A673 (cell line): ENCODE data around the gene FRAT1. TPM values are rescaled to one million over a fixed set of nuclear protein-coding genes. Genes with fewer than 3 reads are reported as not detected.

Experiments used
- BruUV-seq: library from RNA; stranded (reverse); fragments of 400-500 nt; replicated peaks from 2 replicates; lab custom pipeline; 2021; lab: Mats Ljungman, UMichigan
- CTCF ChIA-PET: fragments of 300-600 bp; sonication (Branson Sonifier 250); formaldehyde crosslinking; loops from one replicate; lab custom pipeline; 2022; ENCODE audit warnings: antibody characterized with exemption; lab: Charles Lee
- POLR2A ChIA-PET: fragments of 300-600 bp; sonication (Branson Sonifier 250); formaldehyde crosslinking; loops from one replicate; lab custom pipeline; 2022; ENCODE audit warnings: antibody characterized with exemption; ENCODE audit not compliant: low non-redundant PET; lab: Charles Lee
- DNase-seq: peaks from one replicate; pipeline ENCODE4 v3.0.0-alpha.2; 2015; ENCODE audit warnings: low spot score
- H3K27ac ChIP-seq: fragments of 200-600 bp; sonication (generic); 2 replicates; pipeline ENCODE4 v1.5.1; 2016; ENCODE audit warnings: mixed run types, low read depth, mild to moderate bottlenecking, mixed read lengths, antibody characterized with exemption, low read length; ENCODE audit not compliant: poor library complexity, severe bottlenecking
- H3K27me3 ChIP-seq: fragments of 200-600 bp; sonication (generic); replicated peaks from 2 replicates; pipeline ENCODE4 v1.6.1; 2017; ENCODE audit warnings: mixed run types, low read depth, mild to moderate bottlenecking, mixed read lengths, antibody characterized with exemption, low read length; ENCODE audit not compliant: insufficient read depth, poor library complexity
- H3K36me3 ChIP-seq: fragments of 200-600 bp; sonication (generic); 2 replicates; pipeline ENCODE4 v1.6.1; 2016; ENCODE audit warnings: mixed run types, mild to moderate bottlenecking, mixed read lengths, antibody characterized with exemption, low read length; ENCODE audit not compliant: insufficient read depth, poor library complexity, severe bottlenecking
- H3K4me1 ChIP-seq: fragments of 200-600 bp; sonication (generic); 2 replicates; pipeline ENCODE4 v1.6.1; 2017; ENCODE audit warnings: mixed run types, mild to moderate bottlenecking, mixed read lengths, antibody characterized with exemption, low read length; ENCODE audit not compliant: insufficient read depth, poor library complexity, severe bottlenecking
- H3K4me3 ChIP-seq: fragments of 200-600 bp; sonication (generic); 2 replicates; pipeline ENCODE4 v1.5.1; 2016; ENCODE audit warnings: low read depth, mixed run types, mild to moderate bottlenecking, mixed read lengths, low read length; ENCODE audit not compliant: poor library complexity, severe bottlenecking
- H3K9me3 ChIP-seq: fragments of 200-600 bp; sonication (generic); 2 replicates; pipeline ENCODE4 v1.6.1; 2016; ENCODE audit warnings: mixed run types, low read depth, mild to moderate bottlenecking, mixed read lengths, antibody characterized with exemption, low read length; ENCODE audit not compliant: poor library complexity, severe bottlenecking
- CTCF ChIP-seq: fragments of 300-800, 200-600 bp; sonication (generic); conservative IDR thresholded peaks from 2 replicates; pipeline ENCODE4 v1.5.1; 2017; ENCODE audit warnings: low read depth, mild to moderate bottlenecking, antibody characterized with exemption, low read length, moderate library complexity, mixed read lengths
- EZH2 ChIP-seq: fragments of 200-600 bp; sonication (generic); IDR thresholded peaks from 2 replicates; pipeline ENCODE4 v1.6.1; 2017; ENCODE audit warnings: borderline replicate concordance, low read depth, mild to moderate bottlenecking, mixed read lengths, antibody characterized with exemption, low read length; ENCODE audit not compliant: poor library complexity, severe bottlenecking
- intact Hi-C: fragments of 100-400 bp; cut with micrococcal nuclease; formaldehyde crosslinking; loops from one replicate; pipeline ENCODE4 v1.10.0; 2022; ENCODE audit not compliant: unreplicated experiment
- total RNA-seq: library from RNA; stranded (reverse); gene quantifications from 2 replicates; pipeline ENCODE4 v1.2.3, GENCODE V29; 2021

The FRAT1 gene
- total RNA-seq, 1 experiment from 2014 or later, result 0.45 TPM

GRCh38 chr10:97291357-97292096 is 27.5 kb upstream of the FRAT1 start:
- Histone ChIP-seq H3K9me3 (no peaks in the 10 kb centered on the region), H3K27ac (peak overlapping the region; percentile 95), H3K4me3 (peak overlapping the region; percentile 79), H3K36me3 (peaks cover 13% of the 10 kb centered on the region), H3K4me1 (no peaks in the 10 kb centered on the region), H3K27me3 (no peaks in the 10 kb centered on the region)
- no peak for DNase-seq
- TF ChIP-seq EZH2 (no peak), CTCF (no peak)
- intact Hi-C loops, result loop anchor here (2.0 kb wide), 1 partner anchor 43 kb away; the partner anchor contains the start of gene FRAT2
- TSS peak; percentile 99 for BruUV-seq
- ChIA-PET POLR2A (no interaction called here), CTCF (interaction anchor here (0.6 kb wide), 1 partner anchor 14 kb away, joined by 4 read pairs; no protein-coding TSS in a partner anchor)

- BruUV-seq, result TSS peak; percentile 76
- POLR2A ChIA-PET, result no interaction called here
- Histone ChIP-seq H3K36me3 (peaks cover 5% of the 10 kb centered on the region), H3K9me3 (no peaks in the 10 kb centered on the region), H3K27ac (peak within 1 kb of the TSS; percentile 95), H3K4me3 (peak within 1 kb of the TSS; percentile 79), H3K27me3 (no peaks in the 10 kb centered on the region), H3K4me1 (no peaks in the 10 kb centered on the region)
- CTCF ChIA-PET, result no interaction called here
- peak; percentile 99 for DNase-seq
- TF ChIP-seq CTCF (no peak), EZH2 (no peak)
- intact Hi-C loops, result loop anchor here (2.0 kb wide), 1 partner anchor 43 kb away; the partner anchor contains the start of gene FRAT2
Observed at GRCh38 chr10:97292097-97292861, 26.8 kb upstream of the FRAT1 start, which contains the start of gene ARHGAP19. ARHGAP19 (minus strand) TSS chr10:97292637; CDS start chr10:97292627, 10 bp downstream.

GRCh38 chr10:97292862-97293198 is 26.2 kb upstream of the FRAT1 start:
- DNase-seq, result no peak
- Histone ChIP-seq H3K27me3 (no peaks in the 10 kb centered on the region), H3K9me3 (no peaks in the 10 kb centered on the region), H3K4me3 (peak overlapping the region; percentile 79), H3K27ac (no peak overlapping the region), H3K4me1 (no peaks in the 10 kb centered on the region), H3K36me3 (no peaks in the 10 kb centered on the region)
- intact Hi-C loops, result loop anchor here (2.0 kb wide), 1 partner anchor 42 kb away; the partner anchor contains the start of gene FRAT2
- no peak for TF ChIP-seq CTCF
- no peak for TF ChIP-seq EZH2
- ChIA-PET POLR2A (no interaction called here), CTCF (no interaction called here)
- BruUV-seq, result no TSS peak
